GM12874 (cell line): ENCODE results near the gene MEGF8.

Experiments used
- TF ChIP-seq, protein P1 (sequence below): IDR thresholded peaks from 2 replicates; pipeline ENCODE4 v1.5.1; 2011; ENCODE audit warnings: low read depth, mild to moderate bottlenecking, control low read depth, low read length, moderate library complexity; ENCODE audit not compliant: insufficient read depth

Gene MEGF8

DNA sequence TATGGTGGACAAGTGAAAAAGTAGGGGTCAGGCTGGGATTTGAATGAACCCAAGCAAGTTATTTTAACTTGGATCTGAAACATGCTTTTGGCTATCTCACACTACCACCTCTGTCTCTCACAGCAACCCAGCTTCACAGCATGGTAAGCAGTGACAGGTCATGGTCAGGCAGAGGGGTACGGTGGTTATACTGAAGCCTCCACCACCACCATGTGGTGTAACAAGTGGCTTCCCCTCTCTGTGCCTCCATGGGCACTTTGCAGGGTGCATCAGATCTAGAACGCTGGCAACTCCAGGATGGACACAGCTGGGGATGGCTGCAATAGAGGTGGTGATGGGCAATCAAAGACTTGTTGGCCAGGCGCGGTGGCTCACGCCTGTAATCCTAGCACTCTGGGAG, 13.1 kb upstream of the MEGF8 start:
- TF ChIP-seq, protein P1, sequence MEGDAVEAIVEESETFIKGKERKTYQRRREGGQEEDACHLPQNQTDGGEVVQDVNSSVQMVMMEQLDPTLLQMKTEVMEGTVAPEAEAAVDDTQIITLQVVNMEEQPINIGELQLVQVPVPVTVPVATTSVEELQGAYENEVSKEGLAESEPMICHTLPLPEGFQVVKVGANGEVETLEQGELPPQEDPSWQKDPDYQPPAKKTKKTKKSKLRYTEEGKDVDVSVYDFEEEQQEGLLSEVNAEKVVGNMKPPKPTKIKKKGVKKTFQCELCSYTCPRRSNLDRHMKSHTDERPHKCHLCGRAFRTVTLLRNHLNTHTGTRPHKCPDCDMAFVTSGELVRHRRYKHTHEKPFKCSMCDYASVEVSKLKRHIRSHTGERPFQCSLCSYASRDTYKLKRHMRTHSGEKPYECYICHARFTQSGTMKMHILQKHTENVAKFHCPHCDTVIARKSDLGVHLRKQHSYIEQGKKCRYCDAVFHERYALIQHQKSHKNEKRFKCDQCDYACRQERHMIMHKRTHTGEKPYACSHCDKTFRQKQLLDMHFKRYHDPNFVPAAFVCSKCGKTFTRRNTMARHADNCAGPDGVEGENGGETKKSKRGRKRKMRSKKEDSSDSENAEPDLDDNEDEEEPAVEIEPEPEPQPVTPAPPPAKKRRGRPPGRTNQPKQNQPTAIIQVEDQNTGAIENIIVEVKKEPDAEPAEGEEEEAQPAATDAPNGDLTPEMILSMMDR: no peak

DNA sequence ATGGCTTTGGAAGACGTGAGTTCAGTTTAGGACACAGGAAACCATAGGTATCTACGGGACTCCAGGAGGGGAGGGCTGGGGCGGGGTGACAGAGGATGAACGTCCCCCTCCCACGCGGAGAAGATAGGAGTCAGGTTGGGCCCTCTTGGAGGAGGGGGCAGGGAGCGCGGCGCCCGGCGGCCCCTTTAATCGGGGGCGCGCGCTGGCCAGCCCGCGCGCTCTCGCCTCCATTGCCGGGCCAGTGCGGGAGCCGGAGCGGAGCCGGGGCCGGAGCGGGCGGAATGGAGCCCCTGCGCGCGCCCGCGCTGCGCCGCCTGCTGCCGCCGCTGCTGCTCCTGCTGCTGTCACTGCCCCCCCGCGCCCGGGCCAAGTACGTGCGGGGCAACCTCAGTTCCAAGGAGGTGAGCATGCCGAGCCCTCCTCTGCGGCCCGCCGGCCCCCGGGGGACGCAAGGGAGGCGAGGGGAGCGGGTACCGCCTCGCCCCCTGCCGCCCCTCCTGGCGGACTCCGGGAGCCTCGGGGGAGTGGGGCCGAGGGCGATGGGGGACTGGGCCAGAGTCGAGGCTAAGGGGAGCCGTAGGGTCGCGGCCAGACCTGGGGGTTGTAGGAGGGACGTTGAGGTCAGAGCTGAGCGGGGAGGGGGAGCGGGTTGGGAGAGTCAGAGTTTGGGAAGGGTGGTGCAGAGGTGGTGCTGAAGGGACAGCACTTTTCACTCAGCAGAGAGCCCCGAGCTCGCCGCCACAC, 12.2 kb upstream of the MEGF8 start, which contains the start of gene TMEM145:
TMEM145 (plus strand) TSS at position 214 of the 744 bp plus-strand sequence; CDS start at position 282, 68 bp downstream.
- TF ChIP-seq, protein P1: no peak

DNA sequence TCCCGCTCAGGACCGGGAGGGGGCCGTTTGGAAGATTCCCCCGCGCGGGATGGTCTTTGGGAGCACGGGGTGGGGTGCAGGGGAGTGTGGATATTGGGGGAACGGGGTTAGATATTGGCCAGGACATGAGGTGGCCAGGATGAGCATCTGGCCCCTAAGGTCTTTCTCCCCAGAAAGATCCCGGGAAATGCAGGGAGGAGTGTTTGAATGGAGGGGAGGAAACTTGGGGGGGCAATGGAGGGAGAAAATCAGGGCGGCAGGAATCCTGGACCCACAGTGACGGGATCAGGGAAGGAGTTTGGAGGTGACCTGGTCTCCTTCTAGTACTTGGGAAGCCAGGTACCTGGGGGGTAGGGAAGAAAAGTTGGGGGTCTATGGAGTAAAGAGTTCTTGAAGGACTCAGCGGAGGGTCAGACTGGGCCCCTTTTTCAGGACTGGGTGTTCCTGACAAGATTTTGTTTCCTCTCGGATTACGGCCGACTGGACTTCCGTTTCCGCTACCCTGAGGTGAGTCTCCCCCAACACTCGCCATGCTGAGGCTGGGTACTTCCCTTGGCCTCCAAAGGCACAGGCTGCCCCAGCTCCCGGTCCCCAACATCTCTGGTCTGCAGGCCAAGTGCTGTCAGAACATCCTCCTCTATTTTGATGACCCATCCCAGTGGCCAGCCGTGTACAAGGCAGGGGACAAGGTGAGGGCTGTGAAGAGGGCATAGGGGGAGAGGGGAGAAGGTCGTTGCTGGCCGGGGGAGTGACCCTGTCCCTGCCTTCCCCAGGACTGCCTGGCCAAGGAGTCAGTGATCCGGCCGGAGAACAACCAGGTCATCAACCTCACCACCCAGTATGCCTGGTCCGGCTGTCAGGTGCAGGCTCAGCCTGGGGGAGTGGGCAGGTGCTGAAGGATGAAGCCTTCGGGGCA, 11.3 kb upstream of the MEGF8 start:
- TF ChIP-seq, protein P1: no peak

DNA sequence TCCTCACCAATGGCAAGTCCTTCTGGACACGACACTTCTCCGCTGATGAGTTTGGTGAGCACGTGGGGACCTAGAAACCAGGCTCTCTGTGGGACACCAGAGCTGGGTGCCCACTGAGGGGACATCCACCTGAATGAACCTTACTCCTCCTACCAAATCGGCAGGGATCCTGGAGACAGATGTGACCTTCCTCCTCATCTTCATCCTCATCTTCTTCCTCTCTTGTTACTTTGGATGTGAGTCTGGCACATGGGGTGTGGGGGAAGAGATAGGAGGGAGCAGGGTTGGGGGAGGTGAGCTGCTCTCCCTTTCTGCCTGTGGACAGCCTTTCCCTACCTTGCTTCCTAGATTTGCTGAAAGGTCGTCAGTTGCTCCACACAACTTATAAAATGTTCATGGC, 10.4 kb upstream of the MEGF8 start:
- TF ChIP-seq, protein P1: no peak

DNA sequence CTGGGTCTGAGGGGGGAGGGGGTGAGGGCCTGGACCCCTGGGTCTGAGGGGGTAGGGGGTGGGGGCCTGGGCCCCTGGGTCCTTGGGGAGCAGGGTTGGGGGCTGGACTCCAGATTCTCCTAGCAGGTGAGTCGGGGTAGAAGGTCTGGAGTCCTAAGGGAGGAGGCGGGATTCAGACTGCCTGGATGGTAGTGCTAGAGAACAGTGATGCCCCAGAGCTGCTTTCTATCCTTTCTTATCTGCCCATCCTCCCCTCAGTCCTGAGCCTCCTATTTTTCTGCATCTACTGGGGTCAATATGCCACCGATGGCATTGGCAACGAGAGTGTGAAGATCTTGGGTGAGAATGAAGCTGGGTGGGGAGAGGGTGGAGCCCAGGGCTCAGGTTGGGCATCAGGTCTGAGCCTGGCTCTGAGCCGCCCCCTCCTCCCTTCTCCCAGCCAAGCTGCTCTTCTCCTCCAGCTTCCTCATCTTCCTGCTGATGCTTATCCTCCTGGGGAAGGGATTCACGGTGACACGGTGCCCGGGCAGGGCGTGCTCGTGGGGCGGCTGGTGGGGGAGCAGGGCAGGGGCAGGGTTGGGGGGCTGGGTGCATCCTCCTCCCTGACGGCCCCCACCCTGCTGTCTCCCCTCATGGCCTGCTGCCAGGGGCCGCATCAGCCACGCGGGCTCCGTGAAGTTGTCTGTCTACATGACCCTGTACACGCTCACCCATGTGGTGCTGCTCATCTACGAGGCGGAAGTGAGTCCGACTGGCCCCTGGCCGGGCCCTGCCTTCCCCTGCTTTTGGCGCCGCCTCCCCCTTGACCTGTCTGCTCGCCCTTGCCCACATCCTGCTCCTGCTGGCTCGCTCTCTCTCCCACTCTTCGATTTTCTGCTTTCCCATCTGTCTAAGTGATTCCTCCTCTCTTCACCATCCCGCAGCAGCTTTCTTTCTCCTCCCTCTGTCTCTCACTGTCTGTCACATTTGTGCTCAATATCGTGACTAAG, 8.9 kb upstream of the MEGF8 start:
- TF ChIP-seq, protein P1: no peak

DNA sequence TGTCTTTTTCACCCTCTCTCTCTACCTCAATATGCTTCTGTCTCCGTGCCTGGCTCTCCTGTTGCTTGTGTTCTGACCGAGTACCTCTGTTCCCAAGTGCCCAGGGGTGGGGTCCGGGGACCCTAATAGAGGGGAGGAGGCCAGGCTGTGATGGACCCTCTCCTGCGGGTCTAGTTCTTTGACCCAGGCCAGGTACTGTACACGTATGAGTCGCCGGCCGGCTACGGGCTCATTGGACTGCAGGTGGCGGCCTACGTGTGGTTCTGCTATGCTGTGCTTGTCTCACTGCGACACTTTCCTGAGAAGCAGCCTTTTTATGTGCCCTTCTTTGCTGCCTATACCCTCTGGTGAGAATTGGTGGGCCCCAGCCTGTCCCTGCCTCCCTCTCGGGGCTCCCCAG, 7.9 kb upstream of the MEGF8 start:
- TF ChIP-seq, protein P1: no peak

DNA sequence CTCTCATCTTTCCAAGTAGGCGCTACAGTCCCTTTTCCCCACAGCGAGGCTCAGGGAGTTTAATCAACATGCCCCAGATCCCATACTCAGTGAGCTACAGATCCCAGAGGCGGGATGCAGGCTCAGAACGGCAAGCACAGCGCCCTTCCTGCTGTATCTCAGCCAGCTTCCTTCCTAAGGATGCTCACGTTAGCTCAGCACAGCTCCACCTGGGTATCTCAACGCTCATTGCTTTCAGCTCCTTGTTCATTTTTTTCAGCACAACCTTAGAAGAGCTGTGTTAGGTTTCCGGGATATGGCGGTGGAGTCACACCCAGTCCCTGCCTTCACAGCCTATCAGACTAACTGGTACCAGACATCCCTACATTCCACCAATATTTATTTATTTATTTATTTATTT, 3.1 kb upstream of the MEGF8 start:
- TF ChIP-seq, protein P1: no peak
